ENCODE data around the gene MFAP5. TPM values are rescaled to one million over a fixed set of nuclear protein-coding genes. Genes with fewer than 3 reads are reported as not detected.

MFAP5 gene
- total and polyA plus RNA-seq, 10 of the 15 experiments (the other 5 are each of a cell fraction or from before 2014, with no cell fraction given) = 0.06 to 0.14 (median 0.12) TPM; not detected in 7

- TF ChIP-seq TBL1XR1 (IDR thresholded peaks at IDR 0.05; ENCODE audit: low read depth, low read length) (no peak), IKZF1 (conservative IDR thresholded peaks at IDR 0.05) (0 out of 2 replicates have a peak, but pooled peaks have one; percentile 27), POLR2AphosphoS2 (IDR thresholded peaks at IDR 0.05; ENCODE audit: low read depth, low read length) (no peak), ZNF687 (IDR thresholded peaks at IDR 0.05) (no peak), SKIL (IDR thresholded peaks at IDR 0.05; ENCODE audit: low read depth, poor library complexity, severe bottlenecking) (no peak), CHD2 (IDR thresholded peaks at IDR 0.05; ENCODE audit: borderline replicate concordance, low read depth, low read length) (no peak), ZNF384 (IDR thresholded peaks at IDR 0.05; ENCODE audit: borderline replicate concordance, low read depth, low read length) (no peak), USF1 (IDR thresholded peaks at IDR 0.05; ENCODE audit: borderline replicate concordance, extremely low read length, insufficient read depth, low read depth, low read length) (peak; percentile 6), ETV6 (conservative IDR thresholded peaks at IDR 0.05 in 1 of 2, IDR thresholded peaks at IDR 0.05 in 1 of 2; ENCODE audit: borderline replicate concordance in 1 of 2, low read depth in 1 of 2) (no peak), BACH1 (IDR thresholded peaks at IDR 0.05; ENCODE audit: borderline replicate concordance) (0 out of 2 replicates have a peak, but pooled peaks have one; percentile 16), E4F1 (IDR thresholded peaks at IDR 0.05; ENCODE audit: borderline replicate concordance, partially characterized antibody) (no peak)
These were observed 35.7 kb upstream of the MFAP5 start (continued) for GRCh38 chr12:8698132-8698851.
